ENCODE measurements around the gene ADGRD1. TPM values are rescaled to one million over a fixed set of nuclear protein-coding genes. Genes with fewer than 3 reads are reported as not detected.

Gene ADGRD1
- total RNA-seq, 1 donor from 2014 or later = 1.0 TPM

DNA sequence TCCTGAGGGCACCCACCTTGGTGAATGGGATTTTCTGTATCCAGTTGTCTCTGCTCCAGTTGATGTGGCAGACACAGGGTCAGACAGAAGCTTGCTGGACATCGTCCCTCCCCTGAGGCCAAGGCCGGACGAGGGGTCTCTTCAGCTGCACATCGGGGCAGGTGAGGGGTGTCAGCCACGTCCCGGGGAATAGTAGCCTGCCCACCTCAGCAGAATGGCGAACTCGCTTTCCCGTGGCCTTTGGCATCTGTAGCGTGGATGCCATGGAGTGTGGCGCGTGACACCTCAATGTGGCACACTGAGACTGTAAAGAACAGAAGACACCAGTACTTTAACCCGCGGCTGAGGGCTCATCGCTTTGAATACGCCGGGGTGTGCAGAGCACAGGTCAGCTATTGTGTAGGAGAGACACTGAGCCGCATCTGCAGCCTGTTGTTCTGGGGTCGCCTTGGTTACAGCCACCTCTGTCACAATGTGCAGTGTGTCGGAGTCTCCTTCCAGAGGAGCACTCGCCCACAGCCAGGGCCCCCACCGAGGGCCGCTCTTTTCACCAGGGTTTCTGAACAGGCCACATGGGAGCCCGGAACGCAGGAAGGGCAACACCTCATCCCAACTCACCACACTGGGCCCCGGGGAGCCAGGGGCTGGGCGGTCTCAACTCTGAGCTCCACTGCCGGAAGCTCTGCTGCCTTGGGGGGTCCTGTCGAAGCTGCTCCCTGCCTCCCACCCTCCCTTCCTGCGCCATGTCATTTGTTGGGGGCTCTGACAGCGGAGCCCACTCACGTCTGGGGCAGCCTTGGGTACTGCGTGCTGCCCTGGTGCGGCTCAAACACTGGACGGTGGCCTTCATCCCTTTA lies 77.0 kb downstream of the ADGRD1 start:
- no peaks in the 10 kb centered on the region for H3K27me3 Mint-ChIP-seq (ENCODE audit: unreplicated experiment)
- no peaks in the 10 kb centered on the region for H3K36me3 Mint-ChIP-seq (ENCODE audit: unreplicated experiment)
- no peak overlapping the region for H3K4me3 Mint-ChIP-seq (ENCODE audit: unreplicated experiment)
- no peaks in the 10 kb centered on the region for H3K4me1 Mint-ChIP-seq (ENCODE audit: unreplicated experiment)
- TF ChIP-seq, protein P1, sequence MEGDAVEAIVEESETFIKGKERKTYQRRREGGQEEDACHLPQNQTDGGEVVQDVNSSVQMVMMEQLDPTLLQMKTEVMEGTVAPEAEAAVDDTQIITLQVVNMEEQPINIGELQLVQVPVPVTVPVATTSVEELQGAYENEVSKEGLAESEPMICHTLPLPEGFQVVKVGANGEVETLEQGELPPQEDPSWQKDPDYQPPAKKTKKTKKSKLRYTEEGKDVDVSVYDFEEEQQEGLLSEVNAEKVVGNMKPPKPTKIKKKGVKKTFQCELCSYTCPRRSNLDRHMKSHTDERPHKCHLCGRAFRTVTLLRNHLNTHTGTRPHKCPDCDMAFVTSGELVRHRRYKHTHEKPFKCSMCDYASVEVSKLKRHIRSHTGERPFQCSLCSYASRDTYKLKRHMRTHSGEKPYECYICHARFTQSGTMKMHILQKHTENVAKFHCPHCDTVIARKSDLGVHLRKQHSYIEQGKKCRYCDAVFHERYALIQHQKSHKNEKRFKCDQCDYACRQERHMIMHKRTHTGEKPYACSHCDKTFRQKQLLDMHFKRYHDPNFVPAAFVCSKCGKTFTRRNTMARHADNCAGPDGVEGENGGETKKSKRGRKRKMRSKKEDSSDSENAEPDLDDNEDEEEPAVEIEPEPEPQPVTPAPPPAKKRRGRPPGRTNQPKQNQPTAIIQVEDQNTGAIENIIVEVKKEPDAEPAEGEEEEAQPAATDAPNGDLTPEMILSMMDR (IDR thresholded peaks at IDR 0.05) = no peak
- no peak overlapping the region for H3K27ac Mint-ChIP-seq (ENCODE audit: unreplicated experiment)
- H3K9me3 Mint-ChIP-seq (ENCODE audit: unreplicated experiment) = no peaks in the 10 kb centered on the region
- no peak for DNase-seq (ENCODE audit: extremely low spot score, unreplicated experiment)

DNA sequence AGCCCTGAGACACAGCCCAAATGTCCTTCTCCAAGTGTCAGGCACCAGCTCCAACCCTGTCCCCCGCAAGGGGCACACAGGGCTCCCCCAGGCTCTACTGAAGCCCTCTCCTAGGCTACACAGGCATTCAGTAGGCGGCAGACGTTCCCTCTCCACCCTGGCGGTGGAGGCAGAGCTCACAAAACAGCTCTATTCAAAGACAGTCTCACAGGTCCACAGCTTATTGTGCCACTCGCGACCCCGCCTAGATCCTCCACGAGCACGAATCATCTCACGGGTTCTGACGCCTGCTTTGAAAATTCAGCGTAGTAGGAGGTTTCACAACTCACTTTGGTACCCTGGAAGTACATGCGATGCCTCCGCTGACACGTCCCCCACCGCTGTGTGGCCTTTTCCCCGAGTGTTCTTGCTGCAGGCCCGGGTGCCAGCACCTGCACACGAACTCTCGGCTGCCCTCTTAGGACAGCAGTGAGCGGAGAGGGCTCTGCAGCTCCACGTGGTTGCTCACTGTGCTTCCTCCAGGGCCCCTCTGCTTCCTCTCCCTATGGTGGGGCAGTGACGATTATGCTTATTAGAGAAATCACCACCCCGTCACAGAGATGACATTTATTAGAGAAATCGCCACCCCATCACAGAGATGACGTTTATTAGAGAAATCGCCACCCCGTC lies 78.5 kb downstream of the ADGRD1 start:
- no peak overlapping the region for H3K4me3 Mint-ChIP-seq (ENCODE audit: unreplicated experiment)
- no peaks in the 10 kb centered on the region for H3K4me1 Mint-ChIP-seq (ENCODE audit: unreplicated experiment)
- no peak for DNase-seq (ENCODE audit: extremely low spot score, unreplicated experiment)
- H3K27ac Mint-ChIP-seq (ENCODE audit: unreplicated experiment) = no peak overlapping the region
- H3K9me3 Mint-ChIP-seq (ENCODE audit: unreplicated experiment) = no peaks in the 10 kb centered on the region
- H3K36me3 Mint-ChIP-seq (ENCODE audit: unreplicated experiment) = no peaks in the 10 kb centered on the region
- TF ChIP-seq, protein P1 (IDR thresholded peaks at IDR 0.05) = no peak
- no peaks in the 10 kb centered on the region for H3K27me3 Mint-ChIP-seq (ENCODE audit: unreplicated experiment)

- Mint-ChIP-seq H3K4me3 (ENCODE audit: unreplicated experiment) (no peak overlapping the region), H3K4me1 (ENCODE audit: unreplicated experiment) (no peaks in the 10 kb centered on the region), H3K36me3 (ENCODE audit: unreplicated experiment) (no peaks in the 10 kb centered on the region), H3K9me3 (ENCODE audit: unreplicated experiment) (no peaks in the 10 kb centered on the region), H3K27ac (ENCODE audit: unreplicated experiment) (no peak overlapping the region), H3K27me3 (ENCODE audit: unreplicated experiment) (no peaks in the 10 kb centered on the region)
- no peak for DNase-seq (ENCODE audit: extremely low spot score, unreplicated experiment)
- TF ChIP-seq, protein P1 (IDR thresholded peaks at IDR 0.05) = no peak
Observed at GRCh38 chr12:131033486-131033885, 79.8 kb downstream of the ADGRD1 start.

- H3K27ac Mint-ChIP-seq (ENCODE audit: unreplicated experiment) = no peak overlapping the region
- DNase-seq (ENCODE audit: extremely low spot score, unreplicated experiment) = no peak
- no peaks in the 10 kb centered on the region for H3K27me3 Mint-ChIP-seq (ENCODE audit: unreplicated experiment)
- no peak overlapping the region for H3K4me3 Mint-ChIP-seq (ENCODE audit: unreplicated experiment)
- H3K4me1 Mint-ChIP-seq (ENCODE audit: unreplicated experiment) = no peaks in the 10 kb centered on the region
- no peaks in the 10 kb centered on the region for H3K9me3 Mint-ChIP-seq (ENCODE audit: unreplicated experiment)
- TF ChIP-seq, protein P1 (IDR thresholded peaks at IDR 0.05) = no peak
- no peaks in the 10 kb centered on the region for H3K36me3 Mint-ChIP-seq (ENCODE audit: unreplicated experiment)
Observed at GRCh38 chr12:131033886-131034482, 80.3 kb downstream of the ADGRD1 start.

All from osteocyte (in vitro differentiated cells).